ENCODE results near the gene CHKA. TPM values are rescaled to one million over a fixed set of nuclear protein-coding genes. Genes with fewer than 3 reads are reported as not detected.

The CHKA gene
- total RNA-seq, 1 donor from 2014 or later: 173 TPM

DNA sequence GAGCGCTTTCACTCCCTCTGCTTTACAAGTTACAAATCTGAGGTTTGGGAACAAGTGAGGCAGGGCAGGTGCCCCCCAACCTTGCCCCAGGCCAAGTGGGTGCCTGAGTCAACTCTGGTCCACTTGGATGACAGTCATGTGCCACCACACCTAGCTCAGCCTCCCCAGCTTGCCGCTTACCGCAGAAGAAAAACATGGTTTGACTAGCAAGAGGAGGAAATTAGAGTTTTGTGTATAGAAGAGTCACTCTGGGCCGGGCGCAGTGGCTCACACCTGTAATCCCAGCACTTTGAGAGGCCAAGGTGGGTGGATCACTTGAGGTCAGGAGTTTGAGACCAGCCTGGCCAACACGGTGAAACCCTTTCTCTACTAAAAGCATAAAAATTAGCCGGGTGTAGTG lies 27.7 kb upstream of the CHKA start:
- H3K4me1 Mint-ChIP-seq (ENCODE audit: unreplicated experiment): peaks cover 29% of the 10 kb centered on the region
- no peak for DNase-seq (ENCODE audit: low spot score)
- H3K27me3 Mint-ChIP-seq (ENCODE audit: unreplicated experiment): peaks cover 9% of the 10 kb centered on the region
- H3K36me3 Mint-ChIP-seq (ENCODE audit: low read depth, unreplicated experiment): peaks cover 7% of the 10 kb centered on the region
- H3K27ac Mint-ChIP-seq (ENCODE audit: unreplicated experiment): no peak overlapping the region
- H3K4me3 Mint-ChIP-seq (ENCODE audit: unreplicated experiment): no peak overlapping the region
- no peaks in the 10 kb centered on the region for H3K9me3 Mint-ChIP-seq (ENCODE audit: unreplicated experiment)
- TF ChIP-seq, protein P1, sequence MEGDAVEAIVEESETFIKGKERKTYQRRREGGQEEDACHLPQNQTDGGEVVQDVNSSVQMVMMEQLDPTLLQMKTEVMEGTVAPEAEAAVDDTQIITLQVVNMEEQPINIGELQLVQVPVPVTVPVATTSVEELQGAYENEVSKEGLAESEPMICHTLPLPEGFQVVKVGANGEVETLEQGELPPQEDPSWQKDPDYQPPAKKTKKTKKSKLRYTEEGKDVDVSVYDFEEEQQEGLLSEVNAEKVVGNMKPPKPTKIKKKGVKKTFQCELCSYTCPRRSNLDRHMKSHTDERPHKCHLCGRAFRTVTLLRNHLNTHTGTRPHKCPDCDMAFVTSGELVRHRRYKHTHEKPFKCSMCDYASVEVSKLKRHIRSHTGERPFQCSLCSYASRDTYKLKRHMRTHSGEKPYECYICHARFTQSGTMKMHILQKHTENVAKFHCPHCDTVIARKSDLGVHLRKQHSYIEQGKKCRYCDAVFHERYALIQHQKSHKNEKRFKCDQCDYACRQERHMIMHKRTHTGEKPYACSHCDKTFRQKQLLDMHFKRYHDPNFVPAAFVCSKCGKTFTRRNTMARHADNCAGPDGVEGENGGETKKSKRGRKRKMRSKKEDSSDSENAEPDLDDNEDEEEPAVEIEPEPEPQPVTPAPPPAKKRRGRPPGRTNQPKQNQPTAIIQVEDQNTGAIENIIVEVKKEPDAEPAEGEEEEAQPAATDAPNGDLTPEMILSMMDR (IDR thresholded peaks at IDR 0.05; ENCODE audit: unreplicated experiment): no peak

DNA sequence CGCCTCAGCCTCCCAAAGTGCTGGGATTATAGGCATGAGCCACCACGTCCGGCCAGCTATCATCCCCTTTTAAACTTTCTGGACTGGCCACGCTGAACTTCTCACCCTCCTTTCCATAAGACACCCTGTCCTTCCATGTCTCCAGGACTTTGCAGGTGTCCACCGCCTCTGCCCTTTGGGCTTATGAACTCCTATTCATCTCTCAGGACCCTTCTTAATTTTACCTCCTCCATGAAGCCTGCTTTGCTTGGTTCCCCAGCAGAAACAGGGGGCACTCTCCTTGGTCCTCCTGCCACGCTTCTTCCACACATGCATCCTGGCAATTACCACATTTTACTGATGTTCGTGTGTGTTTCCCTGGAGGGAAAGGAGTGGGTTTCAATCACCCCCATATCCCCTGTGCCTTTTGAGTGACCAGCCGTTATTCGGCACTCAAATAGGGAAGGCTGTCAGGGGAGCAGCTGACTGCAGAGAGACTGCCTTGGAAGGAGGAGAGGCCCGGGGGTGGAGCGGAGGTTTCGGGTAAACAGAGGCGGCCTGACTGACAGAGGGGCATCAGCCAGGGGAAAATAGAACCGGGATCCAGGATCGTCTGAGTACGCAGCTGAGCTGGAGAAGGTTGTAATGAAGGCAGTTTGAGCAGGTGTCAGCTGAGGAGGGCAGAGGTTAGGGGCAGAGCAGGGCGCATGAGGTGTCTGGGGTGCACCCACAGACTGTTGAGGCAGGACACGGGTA lies 27.1 kb upstream of the CHKA start:
- H3K27ac Mint-ChIP-seq (ENCODE audit: unreplicated experiment): no peak overlapping the region
- TF ChIP-seq, protein P1 (IDR thresholded peaks at IDR 0.05; ENCODE audit: unreplicated experiment): no peak
- H3K27me3 Mint-ChIP-seq (ENCODE audit: unreplicated experiment): peaks cover 9% of the 10 kb centered on the region
- peaks cover 29% of the 10 kb centered on the region for H3K4me1 Mint-ChIP-seq (ENCODE audit: unreplicated experiment)
- DNase-seq (ENCODE audit: low spot score): no peak
- peaks cover 7% of the 10 kb centered on the region for H3K36me3 Mint-ChIP-seq (ENCODE audit: low read depth, unreplicated experiment)
- no peak overlapping the region for H3K4me3 Mint-ChIP-seq (ENCODE audit: unreplicated experiment)
- no peaks in the 10 kb centered on the region for H3K9me3 Mint-ChIP-seq (ENCODE audit: unreplicated experiment)

DNA sequence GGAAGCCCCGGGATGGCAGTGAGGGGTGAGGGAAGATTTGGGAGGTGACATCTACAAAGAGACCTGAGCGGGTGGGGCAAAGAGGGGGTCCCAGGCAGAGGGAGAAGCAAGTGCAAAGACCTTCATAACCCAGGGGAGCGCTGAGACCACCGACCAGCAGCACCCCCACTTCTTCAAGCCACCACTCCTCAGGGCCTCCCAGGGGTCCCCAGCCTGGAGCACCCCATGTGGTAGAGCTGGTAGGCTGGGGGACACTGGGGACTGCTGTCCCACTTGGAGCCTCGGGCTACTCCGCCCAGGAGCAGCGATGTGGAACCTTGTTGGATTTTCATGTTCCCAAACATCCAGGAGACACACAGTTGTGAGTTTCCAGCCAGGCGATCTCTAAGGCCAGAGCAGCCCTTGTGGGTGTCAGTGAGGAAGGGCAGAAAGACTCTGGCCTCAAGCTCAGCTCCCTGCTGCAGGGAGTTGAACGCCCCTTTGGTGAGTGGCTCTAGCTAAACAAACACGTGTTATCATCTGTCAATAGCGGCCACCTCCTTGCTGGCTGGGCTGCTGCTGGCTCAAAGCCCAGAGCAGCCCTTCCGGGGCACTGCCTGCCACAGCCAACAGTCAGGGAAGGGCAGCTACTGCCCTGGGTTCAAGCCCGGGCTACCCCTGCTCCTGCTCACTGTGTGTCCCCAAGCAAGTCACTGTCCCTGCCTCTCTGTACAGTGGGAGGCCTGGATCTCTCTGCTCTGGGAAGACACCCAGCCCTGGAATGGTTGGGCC lies 25.7 kb upstream of the CHKA start:
- Mint-ChIP-seq H3K4me3 (ENCODE audit: unreplicated experiment) (no peak overlapping the region), H3K4me1 (ENCODE audit: unreplicated experiment) (peaks cover 24% of the 10 kb centered on the region), H3K27ac (ENCODE audit: unreplicated experiment) (no peak overlapping the region), H3K27me3 (ENCODE audit: unreplicated experiment) (peaks cover 8% of the 10 kb centered on the region), H3K36me3 (ENCODE audit: low read depth, unreplicated experiment) (no peaks in the 10 kb centered on the region), H3K9me3 (ENCODE audit: unreplicated experiment) (no peaks in the 10 kb centered on the region)
- no peak for DNase-seq (ENCODE audit: low spot score)
- TF ChIP-seq, protein P1 (IDR thresholded peaks at IDR 0.05; ENCODE audit: unreplicated experiment): no peak

DNA sequence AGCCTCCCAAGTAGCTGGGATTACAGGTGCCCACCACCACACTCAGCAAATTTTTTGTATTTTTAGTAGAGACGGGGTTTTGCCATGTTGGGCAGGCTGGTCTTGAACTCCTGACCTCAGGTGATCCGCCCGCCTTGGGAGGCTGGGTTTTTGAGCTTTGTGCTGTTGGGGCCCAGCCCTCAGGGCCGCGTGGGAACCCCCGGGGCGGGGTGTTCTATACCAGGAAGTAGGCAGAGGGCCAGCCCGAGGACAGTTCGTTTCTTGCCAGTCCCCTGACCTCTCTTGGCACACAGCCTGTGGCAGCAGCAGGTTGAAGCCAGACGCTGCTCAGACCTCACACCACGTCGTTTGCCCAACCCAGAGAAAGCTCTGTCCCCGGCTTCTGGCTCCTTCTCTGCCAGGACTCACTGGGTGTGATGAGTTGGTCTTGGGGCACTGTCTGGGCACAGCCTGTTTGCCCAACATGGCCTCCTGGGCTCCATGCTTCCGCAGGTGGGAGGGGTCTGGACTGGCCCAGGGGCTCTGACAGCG lies 24.9 kb upstream of the CHKA start:
- Mint-ChIP-seq H3K4me1 (ENCODE audit: unreplicated experiment) (peaks cover 17% of the 10 kb centered on the region), H3K4me3 (ENCODE audit: unreplicated experiment) (no peak overlapping the region), H3K27ac (ENCODE audit: unreplicated experiment) (no peak overlapping the region), H3K36me3 (ENCODE audit: low read depth, unreplicated experiment) (no peaks in the 10 kb centered on the region), H3K9me3 (ENCODE audit: unreplicated experiment) (no peaks in the 10 kb centered on the region), H3K27me3 (ENCODE audit: unreplicated experiment) (peaks cover 6% of the 10 kb centered on the region)
- no peak for DNase-seq (ENCODE audit: low spot score)
- TF ChIP-seq, protein P1 (IDR thresholded peaks at IDR 0.05; ENCODE audit: unreplicated experiment): no peak
